ENCODE results near the gene AKNA.

AKNA gene

DNA sequence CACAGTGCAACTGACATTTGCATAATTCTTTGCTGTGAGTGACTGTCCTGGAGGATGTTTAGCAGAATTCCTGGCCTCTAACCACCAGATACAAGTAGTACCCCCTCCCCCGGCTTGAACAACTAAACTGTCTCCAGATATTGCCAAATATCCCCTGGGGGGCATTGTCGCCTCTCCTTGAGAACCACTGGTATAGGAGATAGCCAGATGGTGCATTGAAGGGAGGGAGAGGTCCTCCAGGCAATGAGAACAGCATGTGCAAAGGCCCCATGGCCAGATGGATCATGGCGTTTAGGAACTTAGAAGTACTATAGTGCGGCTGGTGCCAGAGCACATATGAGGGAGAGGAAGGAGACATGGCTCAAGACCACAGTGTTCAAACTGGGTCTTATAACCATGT is 83.8 kb downstream of the AKNA start:
- no peak for DNase-seq (ENCODE audit: low spot score)

DNA sequence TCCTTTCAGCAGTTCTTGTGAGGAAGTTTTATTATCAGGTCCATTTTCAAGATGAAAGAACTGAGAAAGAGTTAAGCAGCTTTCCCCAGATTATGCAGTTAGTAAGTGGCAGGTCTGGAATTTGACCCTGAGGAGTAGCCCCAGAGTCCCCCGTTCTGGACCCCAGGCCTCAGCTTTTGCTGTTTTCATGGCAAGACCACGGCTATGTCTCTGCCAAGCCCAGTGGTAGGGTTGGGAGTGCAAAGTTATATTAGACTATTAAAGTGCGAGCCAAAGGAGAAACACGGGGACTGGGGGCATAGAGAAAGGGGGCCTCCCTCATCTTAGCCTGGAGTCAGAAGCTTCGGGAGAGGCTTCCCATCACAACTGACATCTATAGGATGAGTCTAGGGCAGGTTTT is 84.2 kb downstream of the AKNA start:
- no peak for DNase-seq (ENCODE audit: low spot score)

DNA sequence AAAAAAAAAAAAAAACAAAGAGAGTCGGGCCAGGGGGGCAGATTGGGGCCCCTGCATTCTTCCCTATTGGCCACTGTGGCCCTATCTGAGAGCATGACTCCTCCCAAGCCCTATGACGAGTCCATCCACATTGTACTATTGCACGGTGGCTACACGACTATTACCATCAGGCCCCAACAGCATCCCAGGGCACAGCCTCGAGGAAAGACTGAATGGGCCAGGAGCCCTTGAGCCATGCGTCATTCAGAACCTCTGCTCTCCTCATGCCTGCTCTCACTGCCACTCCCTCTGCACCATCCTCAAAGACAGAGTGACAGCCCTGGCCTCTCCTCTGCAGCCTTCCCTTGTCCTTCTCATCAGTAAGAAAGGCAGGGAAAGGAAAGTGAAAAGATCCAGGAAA is 85.1 kb downstream of the AKNA start:
- peak; percentile 1 for DNase-seq (ENCODE audit: low spot score)

DNA sequence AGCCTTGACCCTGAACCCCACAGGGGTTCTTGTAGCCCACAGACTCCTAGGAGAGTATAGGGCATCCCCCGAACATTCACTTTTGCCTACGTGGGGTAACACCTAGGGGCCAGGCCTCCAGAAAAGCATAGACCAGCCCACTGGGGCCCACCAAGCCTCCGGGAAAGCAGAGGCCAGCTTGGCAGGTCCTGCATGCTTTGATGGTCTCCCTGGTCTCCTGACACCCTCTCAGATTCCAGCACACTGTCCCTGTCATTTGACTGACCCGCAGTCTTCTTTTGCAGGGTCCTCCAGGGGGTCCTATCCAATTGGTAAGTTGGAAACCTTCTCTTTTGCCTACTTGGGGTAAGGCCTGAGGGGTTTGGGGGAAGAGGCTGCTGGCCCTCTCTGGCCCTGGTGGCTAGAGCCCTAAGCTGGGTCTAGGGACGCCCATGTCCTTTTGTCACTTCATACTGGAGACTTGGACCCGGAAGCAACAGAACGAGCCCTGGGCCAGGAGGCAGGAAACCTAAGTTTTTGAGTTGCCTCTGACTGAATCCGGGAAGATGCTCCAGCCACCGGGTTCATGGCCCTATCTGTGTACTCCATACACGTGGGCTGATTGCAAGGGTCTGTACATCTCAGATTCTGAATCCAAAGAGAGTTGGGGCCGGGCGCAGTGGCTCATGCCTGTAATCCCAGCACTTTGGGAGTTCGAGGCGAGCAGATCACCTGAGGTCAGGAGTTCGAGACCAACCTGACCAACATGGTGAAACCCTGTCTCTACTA is 85.8 kb downstream of the AKNA start:
- peak; percentile 3 for DNase-seq (ENCODE audit: low spot score)

DNA sequence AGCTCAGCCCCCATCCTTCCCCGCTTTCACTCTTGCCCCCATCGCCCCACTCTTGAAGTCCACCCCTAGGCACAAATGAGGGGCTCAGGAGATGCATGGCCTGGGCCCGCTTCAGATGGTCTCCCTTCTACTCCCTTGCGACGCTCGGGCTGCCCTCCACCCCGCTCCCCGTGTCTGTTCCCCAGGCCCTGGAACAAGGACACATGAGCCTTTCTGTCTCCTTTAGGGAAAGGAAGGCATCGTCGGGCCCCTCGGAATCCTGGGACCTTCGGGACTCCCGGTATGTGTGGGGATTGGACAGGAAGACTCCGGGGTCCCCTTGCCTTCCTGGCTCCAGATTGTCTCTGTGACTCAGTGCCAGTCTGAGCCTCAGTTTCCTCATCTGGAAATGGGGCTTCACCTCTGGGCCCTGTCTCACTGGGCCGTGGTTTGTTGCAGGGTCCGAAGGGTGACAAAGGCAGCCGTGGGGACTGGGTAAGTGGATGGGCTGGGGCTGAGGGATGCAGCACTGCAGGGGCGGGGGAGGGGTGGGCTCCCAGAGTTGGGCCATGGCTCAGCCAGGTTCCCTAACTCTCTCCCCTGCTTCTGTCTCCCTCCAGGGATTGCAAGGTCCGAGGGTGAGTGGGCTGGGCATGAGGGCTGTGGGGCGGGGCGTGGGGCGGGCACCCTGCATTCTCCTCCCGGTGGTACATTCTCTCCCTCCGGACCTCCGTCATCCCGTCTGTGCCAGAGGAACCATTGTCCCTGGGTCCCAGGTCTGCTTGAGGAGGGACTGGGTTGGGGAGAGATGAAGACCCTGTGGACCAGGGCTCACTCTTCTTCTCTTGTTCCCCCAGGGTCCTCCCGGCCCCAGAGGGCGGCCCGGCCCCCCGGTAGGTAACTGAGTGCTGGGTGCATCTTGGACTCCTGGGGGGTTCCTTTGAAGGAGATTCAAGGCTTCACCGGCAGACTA is 86.7 kb downstream of the AKNA start:
- peak; percentile 4 for DNase-seq (ENCODE audit: low spot score)

DNA sequence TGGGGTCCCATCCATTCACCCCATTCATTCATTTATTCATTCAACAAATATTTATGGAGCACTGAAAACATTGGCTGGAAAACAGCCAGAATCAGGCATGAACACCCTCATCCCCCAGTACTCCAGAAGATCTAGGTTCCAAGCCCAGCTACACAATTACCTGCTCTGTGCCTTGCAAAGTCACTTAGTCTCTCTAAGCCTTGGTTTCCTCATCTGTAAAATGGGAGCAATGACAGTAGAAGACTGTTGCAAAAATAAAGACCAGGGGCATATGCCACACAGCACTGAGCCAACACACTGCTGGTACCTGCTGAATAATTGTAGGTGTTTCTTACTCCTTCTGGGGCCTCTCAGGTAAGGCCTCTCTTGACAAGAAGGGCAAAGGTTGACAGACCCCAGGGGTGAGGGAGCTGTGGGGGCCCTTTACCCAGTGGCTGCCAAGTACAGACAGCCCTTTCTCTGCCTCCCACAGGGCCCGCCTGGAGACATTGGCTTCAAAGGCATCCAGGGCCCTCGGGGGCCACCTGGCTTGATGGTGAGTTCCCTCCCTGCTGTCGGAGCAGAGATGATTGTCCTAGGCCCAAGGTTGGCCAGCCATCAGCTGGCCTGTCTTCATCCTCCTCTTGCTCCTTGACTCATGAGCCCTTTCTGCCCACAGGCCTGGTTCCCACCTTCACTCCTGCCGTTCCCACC is 87.5 kb downstream of the AKNA start:
- peak; percentile 6 for DNase-seq (ENCODE audit: low spot score)

DNA sequence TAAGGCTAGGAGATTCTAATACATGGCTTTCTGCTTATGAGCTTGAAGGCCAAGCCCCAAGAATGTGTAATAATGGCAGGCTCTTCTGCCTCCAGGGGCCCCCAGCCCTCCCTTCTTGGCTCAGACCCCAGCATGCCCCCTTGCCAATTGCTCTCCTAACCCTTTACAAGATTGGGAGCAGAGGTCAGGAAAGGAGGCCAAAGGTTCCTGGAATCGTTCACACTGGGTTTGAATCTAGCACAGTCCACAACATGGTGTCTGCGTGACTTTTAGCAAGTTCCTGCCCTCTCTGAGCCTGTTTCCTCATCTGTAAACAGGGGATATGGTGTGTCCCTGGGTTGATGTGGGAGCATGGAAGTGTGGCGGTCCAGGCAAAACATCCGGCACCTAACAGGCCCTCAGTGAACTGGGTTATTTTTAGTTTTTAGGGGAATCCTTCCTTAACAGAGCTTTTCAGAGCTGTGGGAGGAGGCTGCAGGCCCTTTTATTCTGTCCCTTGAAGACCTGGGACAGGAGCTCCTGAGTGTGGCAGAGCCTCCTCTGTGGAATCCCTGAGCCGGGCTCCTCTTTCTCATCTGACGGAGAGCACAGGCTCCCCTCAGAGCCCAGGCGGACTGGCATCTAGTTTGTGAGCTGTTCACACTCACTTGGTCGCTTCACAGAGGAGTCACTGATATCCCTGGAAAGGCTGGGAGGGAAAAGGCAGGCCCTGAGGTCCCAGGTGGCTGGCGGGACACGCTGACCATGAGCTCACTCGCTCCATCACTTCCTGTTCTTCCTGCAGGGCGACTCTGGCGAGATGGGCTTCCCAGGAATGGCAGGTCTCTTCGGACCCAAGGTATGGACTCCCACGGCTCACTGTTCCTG is 88.3 kb downstream of the AKNA start:
- peak; percentile 2 for DNase-seq (ENCODE audit: low spot score)

DNA sequence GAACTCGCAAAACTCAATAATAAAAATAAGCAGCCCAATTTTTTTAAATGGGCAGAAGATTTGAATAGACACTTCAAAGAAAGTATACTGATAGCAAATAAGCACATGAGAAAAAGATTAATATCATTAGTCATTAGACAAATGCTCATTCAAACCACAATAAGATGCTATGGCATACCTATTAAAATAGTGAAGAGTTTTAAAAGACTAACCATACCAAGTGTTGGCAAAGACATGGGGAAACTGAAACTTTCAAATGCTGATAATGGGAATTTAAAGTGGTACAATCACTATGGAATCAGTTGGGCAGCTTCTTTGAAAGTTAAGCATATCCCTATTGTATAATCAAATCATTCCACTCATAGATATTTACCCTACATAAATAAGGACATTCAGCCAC is 91.4 kb downstream of the AKNA start:
- no peak for DNase-seq (ENCODE audit: low spot score)

DNA sequence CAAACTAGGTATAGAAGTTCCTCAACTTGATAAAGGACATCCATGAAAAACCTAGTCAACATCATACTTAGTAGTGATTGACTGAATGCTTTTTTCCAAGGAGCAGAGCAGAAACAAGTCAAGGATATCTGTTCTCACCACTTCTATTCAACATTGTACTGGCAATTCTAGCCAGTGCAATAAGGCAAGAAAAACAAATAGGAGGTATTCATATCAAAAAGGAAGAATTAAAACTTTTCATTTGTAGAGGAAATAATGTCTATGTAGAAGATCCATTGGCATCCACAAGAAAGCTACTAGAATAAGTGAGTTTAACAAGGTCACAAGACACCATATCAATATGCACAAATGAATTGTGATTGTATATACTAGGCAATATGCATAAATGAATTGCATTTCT is 93.1 kb downstream of the AKNA start:
- DNase-seq (ENCODE audit: low spot score): no peak

DNA sequence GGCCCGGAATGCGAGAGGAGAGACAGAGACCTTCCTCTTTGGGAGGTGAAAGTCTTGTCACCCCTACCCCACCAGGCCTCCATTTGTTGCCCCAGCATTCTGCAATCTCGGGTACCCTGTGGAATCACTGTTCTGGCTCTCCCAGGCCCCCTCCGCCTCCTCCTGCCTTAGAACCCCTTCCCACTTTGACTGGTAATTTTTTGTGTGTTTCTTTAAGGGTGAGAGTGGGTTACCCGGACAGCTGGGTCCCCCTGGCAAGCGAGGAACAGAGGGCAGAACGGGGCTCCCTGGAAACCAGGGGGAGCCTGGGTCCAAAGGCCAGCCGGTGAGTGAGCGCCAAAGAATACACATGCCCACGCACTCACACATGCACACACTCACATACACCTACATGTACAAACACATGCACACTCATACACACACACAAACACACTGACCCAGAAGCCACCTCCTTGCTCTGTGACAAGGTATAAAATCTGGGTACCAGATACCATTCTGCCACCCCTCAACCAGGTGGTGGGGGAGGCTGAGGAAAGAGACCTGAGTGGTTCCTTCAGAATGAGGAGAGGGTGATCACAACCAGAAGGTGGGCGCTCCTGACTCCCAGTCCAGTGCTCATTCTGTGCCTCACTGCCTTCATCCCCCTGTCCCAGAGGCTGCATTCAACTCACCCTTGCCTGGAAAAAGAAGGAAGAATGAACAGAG is 95.7 kb downstream of the AKNA start:
- no peak for DNase-seq (ENCODE audit: low spot score)

DNA sequence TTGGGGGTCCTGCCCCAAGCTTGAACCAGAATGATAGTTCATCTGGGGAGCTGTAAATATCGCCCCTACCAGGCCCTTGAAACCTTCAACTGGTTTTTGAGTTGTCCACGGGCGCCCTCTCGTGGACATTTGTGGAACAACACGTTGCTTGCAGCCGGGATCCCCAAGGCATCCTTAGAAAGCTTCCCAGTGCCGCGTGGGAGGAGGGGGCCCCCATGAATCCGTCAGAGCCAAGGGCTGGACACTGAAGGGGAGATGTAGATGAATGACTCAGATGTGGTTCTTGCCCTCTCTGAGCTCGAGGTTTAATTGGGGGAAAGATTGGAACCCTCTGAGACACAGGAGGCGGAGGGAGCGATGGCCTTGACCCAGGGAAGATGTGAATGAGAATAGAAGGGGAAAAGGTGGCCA is 96.7 kb downstream of the AKNA start:
- peak; percentile 78 for DNase-seq (ENCODE audit: low spot score)

DNA sequence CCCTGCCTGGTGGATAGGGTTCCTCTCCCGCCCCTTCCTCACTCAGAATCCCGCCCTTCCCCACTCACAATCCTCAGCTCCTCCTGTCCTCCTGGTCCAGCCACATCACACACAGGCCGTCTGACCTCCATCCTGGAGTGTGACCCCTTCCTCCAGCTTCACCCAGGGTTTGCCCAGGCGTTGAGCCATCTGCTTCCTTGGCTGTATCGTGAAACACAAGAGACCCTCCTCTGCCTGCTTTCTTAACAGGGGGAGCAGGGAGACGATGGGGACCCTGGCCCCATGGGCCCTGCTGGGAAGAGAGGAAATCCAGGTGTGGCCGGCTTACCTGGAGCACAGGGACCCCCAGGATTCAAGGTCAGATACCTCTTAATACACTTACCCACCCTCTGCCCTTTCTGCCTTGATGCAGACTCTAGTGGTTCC is 97.2 kb downstream of the AKNA start:
- DNase-seq (ENCODE audit: low spot score): no peak

DNA sequence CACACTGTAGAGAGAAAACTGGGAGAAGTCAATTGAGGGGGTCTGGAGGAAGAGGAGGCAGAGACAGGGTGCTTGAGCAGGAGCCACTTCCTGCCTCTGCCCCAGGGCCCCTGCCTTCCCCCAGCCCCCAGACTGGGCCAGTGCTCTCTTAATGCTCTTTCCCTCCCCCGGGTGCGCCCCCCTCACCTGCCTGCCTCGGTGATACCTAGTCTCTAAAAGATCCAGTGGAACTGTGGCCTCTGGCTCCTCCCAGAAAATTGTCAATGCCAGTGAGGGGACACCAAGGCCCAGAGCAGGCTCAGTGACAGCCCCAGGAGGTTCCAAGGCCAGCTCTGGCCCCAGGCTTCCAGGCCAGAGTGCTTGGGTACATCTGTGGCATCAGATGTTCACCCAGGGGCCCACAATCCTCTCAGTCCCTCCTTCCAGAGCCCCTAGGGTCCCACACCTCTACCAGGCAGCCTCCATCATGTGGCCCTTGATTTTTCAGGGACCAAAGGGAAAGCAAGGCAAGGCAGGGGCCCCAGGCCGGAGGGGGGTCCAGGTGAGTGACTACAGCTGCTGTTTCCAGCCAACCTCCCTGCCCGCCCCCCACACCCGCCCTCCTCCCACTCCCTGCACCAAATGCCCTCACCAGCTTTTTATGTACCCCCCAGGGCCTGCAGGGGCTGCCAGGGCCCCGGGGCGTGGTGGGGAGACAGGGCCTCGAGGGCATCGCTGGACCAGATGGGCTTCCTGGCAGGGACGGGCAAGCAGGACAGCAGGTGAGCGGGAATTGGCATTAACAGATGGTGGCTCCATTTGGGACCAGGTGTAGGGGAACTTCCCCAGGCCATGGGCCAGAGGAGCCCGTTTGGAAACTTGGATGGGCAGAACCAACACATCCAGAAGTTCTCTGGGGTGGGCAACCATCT is 98.0 kb downstream of the AKNA start:
- no peak for DNase-seq (ENCODE audit: low spot score)

DNA sequence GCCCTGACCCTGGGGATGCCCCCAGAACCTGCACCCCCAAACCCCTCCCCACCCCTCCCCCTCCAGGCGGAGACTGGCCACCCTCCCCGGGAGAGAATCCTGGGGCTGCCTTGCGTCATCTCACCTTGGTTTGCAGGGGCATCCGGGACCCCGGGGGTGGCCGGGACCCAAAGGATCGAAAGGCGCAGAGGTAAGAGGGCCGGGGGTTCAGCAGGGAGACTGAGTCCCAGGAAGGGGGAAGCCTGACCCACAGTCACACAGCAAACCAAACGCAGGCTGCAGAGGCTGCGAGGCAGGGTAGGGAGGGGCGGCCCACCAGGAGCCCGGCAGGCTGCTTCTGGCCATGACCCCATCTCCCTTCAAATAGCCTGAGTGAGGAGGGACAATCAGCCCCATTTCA is 98.7 kb downstream of the AKNA start:
- DNase-seq (ENCODE audit: low spot score): no peak

DNA sequence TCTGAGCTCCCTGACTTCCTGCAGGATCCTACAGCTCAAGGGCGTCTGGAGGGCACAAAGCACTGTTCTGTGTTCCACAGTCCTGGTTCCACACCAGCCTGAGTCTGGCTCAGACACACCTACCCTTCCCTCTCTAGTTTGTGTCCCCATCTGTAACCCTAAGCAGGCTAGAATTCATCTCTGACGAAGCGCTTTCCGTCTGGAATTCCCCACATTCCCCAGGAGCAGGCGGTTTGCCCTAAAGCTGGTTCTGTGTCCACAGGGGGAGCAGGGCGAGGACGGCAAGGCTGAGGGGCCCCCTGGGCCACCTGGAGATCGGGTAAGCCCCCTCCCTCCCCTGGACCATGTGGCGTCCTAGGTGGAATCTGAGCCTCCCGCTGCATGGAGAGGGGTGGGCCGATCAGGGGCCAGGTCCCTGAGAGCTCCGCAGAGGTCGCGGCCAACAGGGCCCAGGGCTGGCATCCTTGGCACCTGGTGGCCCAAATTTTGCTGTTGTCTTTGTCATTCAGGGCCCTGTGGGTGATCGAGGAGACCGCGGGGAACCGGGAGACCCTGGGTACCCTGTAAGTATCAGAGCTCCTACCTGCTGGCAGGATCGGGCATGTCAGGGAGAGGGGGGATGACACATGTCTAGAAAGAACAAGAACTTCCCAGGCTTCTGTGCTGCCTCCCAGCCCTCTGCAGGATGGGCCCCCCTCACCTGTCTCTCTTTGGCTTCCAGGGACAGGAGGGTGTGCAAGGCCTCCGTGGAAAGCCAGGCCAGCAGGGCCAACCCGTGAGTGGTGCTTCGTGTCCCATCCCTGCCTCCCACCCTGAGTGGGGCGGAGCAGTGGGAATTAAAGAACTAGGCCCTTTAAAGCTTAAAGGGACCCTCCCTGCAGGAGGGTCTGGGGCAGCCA is 99.3 kb downstream of the AKNA start:
- DNase-seq (ENCODE audit: low spot score): peak; percentile 75

DNA sequence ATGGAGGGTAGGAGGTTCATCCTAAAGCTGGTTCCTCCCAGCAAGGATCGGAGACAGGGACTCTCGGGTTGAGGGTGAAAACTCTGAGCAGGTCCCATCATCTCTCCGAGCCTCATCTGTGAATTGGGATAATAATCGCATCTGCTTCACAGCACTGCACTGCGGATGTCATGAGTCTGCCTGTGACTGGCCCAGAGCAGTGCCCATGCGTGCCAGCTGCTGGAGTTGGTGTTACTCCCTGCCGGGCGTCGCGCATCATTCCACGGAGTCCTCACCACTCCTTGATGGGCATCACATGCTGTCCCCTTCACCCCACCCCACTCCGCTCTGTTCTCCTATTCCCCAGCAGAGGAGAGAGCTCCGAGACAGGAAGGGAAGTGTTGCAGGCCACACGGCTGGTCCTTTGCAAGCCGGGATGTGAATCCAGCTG is 100.0 kb downstream of the AKNA start:
- DNase-seq (ENCODE audit: low spot score): no peak

DNA sequence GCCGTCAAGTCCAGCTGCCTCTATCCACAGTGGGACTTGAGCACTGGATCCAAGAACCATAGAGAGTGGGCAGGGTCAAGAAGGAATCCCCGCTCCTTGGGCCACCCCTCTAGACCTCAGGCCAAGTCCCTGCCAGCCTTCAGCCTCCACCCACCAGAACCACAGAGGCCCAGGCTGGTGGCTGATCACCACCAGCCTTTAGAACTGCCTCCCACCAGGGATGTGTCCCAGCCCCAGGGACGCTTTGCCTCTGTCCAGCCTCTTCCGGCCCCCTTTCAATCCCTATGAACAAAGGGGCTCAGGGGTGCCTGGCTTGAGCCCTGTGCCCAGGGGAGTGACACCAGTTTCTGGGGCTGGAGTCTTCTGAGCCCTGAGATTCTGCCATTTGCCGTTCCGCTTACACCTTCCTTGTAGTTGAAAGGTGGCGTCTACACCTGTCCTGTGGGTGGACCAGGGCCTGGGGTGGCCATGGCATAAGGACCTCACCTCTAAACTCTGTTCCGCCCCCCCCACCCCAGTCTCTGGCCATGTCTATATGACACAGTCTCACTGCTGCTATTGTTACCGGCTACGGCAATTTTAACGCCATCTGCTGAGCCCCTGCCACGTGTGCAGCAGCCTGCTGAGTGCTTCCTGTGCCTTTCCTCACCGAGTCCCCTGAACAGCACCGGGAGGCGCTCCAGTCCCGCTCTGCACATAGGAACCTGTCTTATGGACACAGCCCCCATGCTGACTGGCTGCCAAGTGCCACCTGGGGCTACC is 100.6 kb downstream of the AKNA start:
- DNase-seq (ENCODE audit: low spot score): no peak

DNA sequence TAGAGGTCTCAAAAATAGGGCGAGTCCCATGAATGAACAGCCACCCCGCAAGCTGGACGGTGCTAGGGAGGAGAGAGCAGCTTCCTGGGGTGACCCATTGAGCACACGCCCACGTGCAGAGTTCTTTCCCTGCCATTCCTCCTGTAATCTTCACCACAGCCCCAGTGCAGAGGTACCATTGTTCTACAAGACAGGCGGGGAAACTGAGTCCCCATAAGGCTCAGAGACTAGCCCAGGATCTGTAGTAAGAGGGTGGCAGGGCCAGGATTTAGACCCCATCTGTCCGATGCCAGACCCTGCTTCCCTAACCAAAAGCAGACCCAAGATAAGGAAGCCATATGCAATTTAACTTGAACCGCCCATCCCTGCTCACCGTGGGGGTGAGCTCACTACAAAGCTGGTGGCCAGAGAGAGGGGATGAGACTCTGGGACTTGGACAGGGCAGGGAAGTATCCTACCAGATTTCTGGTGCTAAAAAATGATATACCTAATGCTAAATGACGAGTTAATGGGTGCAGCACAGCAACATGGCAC is 101.6 kb downstream of the AKNA start:
- no peak for DNase-seq (ENCODE audit: low spot score)
